Measurements from ENCODE around the gene ZNF790. TPM values are rescaled to one million over a fixed set of nuclear protein-coding genes. Genes with fewer than 3 reads are reported as not detected.
"Not testable (repeated sequence)": the region's sequence is repeated elsewhere in the genome, so short reads cannot be mapped to it uniquely, and the experiment has no call there.

ZNF790 gene
- total RNA-seq, 4 donors from 2014 or later: 0.60 to 5.1 (median 4.8) TPM; not detected in 1

DNA sequence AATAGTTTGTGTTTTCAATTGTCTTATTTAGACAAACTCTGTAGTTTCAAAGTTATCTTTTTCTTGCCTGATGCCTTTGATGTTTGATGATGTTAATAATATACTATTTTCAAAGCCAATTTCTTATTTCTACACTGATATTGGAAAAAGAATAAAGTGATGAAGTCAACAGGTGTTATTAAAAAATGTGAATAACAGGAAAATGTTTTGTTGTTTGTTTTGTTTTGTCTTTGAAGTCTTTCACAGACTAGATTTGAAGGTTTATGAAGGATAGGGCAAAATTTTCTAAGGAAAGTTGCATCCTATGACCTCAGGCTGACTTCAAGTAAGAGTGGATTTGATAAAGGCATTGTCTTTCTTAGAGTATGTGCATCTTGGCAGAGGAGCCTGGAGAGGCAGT lies 31.2 kb downstream of the ZNF790 start:
- Histone ChIP-seq H3K27me3 (no peaks in the 10 kb centered on the region), H3K27ac (no peak overlapping the region), H3K9me3 (peaks cover 85 to 87% of the 10 kb centered on the region in 2 donors), H3K4me3 (no peak overlapping the region), H3K36me3 (peaks cover 0 to 60% (median 11%) of the 10 kb centered on the region in 4 donors), H3K4me1 (no peaks in the 10 kb centered on the region)
- TF ChIP-seq, protein P1, sequence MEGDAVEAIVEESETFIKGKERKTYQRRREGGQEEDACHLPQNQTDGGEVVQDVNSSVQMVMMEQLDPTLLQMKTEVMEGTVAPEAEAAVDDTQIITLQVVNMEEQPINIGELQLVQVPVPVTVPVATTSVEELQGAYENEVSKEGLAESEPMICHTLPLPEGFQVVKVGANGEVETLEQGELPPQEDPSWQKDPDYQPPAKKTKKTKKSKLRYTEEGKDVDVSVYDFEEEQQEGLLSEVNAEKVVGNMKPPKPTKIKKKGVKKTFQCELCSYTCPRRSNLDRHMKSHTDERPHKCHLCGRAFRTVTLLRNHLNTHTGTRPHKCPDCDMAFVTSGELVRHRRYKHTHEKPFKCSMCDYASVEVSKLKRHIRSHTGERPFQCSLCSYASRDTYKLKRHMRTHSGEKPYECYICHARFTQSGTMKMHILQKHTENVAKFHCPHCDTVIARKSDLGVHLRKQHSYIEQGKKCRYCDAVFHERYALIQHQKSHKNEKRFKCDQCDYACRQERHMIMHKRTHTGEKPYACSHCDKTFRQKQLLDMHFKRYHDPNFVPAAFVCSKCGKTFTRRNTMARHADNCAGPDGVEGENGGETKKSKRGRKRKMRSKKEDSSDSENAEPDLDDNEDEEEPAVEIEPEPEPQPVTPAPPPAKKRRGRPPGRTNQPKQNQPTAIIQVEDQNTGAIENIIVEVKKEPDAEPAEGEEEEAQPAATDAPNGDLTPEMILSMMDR (IDR thresholded peaks at IDR 0.05): no peak
- no peak for TF ChIP-seq POLR2AphosphoS5 (IDR thresholded peaks at IDR 0.05)
- TF ChIP-seq EP300 (IDR thresholded peaks at IDR 0.05; ENCODE audit: low read depth): no peak
- TF ChIP-seq POLR2A (IDR thresholded peaks at IDR 0.05): no peak
- in situ Hi-C loops (cut with MboI; ENCODE audit: low pct_ligation_motif_present in 1 of 4, low pct_unique_long_range_greater_than_20kb in 1 of 4, low sequenced_read_pairs in 3 of 4): no loop called here
- intact Hi-C loops (cut with DNase I; ENCODE audit: low total_unique reads): no loop called here
- no peak for DNase-seq

DNA sequence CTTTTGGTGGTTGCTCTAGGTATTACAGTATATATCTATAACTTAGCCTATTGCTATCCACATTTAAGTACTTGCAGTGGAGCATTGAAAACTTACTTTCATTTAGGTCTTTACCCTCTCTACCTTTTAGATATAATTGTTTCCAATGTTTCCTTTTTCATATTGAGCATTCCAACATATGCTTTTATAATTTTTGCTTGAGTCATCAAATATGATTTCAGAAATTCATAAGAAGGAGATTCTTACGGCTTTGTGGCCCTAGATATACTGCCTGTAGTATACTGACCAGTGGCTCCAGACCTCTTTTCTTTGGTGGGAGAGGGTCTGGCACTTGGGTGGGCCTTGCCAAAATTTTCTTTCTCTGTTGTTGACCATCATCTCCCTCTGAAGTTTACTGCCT lies 32.8 kb downstream of the ZNF790 start:
- Histone ChIP-seq H3K4me1 (no peaks in the 10 kb centered on the region), H3K27ac (no peak overlapping the region), H3K36me3 (peaks cover 0 to 66% (median 13%) of the 10 kb centered on the region in 4 donors), H3K27me3 (no peaks in the 10 kb centered on the region), H3K4me3 (no peak overlapping the region), H3K9me3 (peaks cover 76% of the 10 kb centered on the region in 2 donors)
- WGBS, 2 donors (ENCODE audit: low coverage in 1 of 2): 80 to 93% methylated on average over 1 of the region's 1 CpG
- in situ Hi-C loops (cut with MboI; ENCODE audit: low pct_ligation_motif_present in 1 of 4, low pct_unique_long_range_greater_than_20kb in 1 of 4, low sequenced_read_pairs in 3 of 4) (no loop called here), intact Hi-C loops (cut with DNase I; ENCODE audit: low total_unique reads) (no loop called here)
- TF ChIP-seq, protein P1 (IDR thresholded peaks at IDR 0.05): no peak
- TF ChIP-seq POLR2A (IDR thresholded peaks at IDR 0.05) (no peak), EP300 (IDR thresholded peaks at IDR 0.05; ENCODE audit: low read depth) (no peak), POLR2AphosphoS5 (IDR thresholded peaks at IDR 0.05) (no peak)
- DNase-seq: no peak

DNA sequence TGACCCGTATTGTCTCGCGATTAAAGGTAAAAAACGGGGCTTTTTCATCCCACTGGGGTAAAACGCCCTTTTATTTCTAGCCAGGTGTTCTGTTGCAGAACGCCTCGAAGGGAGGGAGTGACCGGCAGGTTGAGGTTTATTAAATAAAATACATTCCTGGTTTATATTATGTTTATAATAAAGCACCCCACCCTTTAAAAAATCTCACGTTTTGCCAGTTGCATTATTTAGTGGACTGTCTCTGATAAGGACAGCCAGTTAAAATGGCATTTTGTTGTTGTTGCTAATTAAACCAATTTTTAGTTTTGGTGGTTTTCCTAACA lies 40.4 kb downstream of the ZNF790 start:
- intact Hi-C loops (cut with DNase I; ENCODE audit: low total_unique reads): no loop called here
- H3K9me3 ChIP-seq: peaks cover 41 to 62% of the 10 kb centered on the region in 2 donors
- 0 to 7% methylated on average over 1 to 9 of the region's 9 CpGs for WGBS, 2 donors (ENCODE audit: low coverage in 1 of 2)

DNA sequence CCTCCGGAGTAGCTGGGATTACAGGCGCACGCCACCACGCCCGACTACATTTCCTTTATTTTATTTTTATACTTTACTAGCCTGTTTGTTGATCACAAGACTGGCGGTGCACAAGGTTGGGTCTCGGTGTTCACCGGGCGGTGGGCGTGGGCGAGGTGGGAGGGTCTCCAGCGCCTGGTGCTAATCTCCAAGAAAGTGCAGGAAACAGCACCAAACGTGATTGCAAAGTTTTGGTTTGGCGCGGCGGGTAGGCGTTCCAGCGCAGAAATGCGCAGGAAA lies 41.5 kb downstream of the ZNF790 start:
- Histone ChIP-seq H3K4me1 (peaks cover 0 to 16% (median 2%) of the 10 kb centered on the region in 4 donors), H3K27ac (peak overlapping the region; percentile 56 to 85 (median 78)), H3K9me3 (peaks cover 46 to 64% of the 10 kb centered on the region in 2 donors), H3K36me3 (peaks cover 0 to 14% (median 4%) of the 10 kb centered on the region in 4 donors), H3K4me3 (peak overlapping the region; percentile 25 to 94 (median 60)), H3K27me3 (no peaks in the 10 kb centered on the region)
- no peak for DNase-seq
- in situ Hi-C loops (cut with MboI; ENCODE audit: low pct_ligation_motif_present in 1 of 4, low pct_unique_long_range_greater_than_20kb in 1 of 4, low sequenced_read_pairs in 3 of 4): no loop called here
- intact Hi-C loops (cut with DNase I; ENCODE audit: low total_unique reads): no loop called here
- WGBS, 2 donors (ENCODE audit: low coverage in 1 of 2): 51% methylated on average over 19 of the region's 19 CpGs; no CpG with 5 or more reads in 1 of the 2 donors
- TF ChIP-seq, protein P1 (IDR thresholded peaks at IDR 0.05): no peak
- TF ChIP-seq EP300 (IDR thresholded peaks at IDR 0.05; ENCODE audit: low read depth): no peak
- TF ChIP-seq POLR2A (IDR thresholded peaks at IDR 0.05): no peak
- no peak for TF ChIP-seq POLR2AphosphoS5 (IDR thresholded peaks at IDR 0.05)

More for the DNA sequence above, 40.4 kb downstream of the ZNF790 start:
- no peak for DNase-seq
- Histone ChIP-seq H3K4me3 (peak overlapping the region; percentile 51 to 94 (median 69)), H3K27ac (peak overlapping the region; percentile 56 to 85 (median 78)), H3K36me3 (peaks cover 0 to 19% (median 9%) of the 10 kb centered on the region in 4 donors), H3K27me3 (no peaks in the 10 kb centered on the region), H3K4me1 (peaks cover 0 to 16% (median 2%) of the 10 kb centered on the region in 4 donors)
- in situ Hi-C loops (cut with MboI; ENCODE audit: low pct_ligation_motif_present in 1 of 4, low pct_unique_long_range_greater_than_20kb in 1 of 4, low sequenced_read_pairs in 3 of 4): no loop called here
- TF ChIP-seq EP300 (IDR thresholded peaks at IDR 0.05; ENCODE audit: low read depth) (no peak), POLR2A (IDR thresholded peaks at IDR 0.05) (no peak), POLR2AphosphoS5 (IDR thresholded peaks at IDR 0.05) (no peak)
- TF ChIP-seq, protein P1 (IDR thresholded peaks at IDR 0.05): no peak

DNA sequence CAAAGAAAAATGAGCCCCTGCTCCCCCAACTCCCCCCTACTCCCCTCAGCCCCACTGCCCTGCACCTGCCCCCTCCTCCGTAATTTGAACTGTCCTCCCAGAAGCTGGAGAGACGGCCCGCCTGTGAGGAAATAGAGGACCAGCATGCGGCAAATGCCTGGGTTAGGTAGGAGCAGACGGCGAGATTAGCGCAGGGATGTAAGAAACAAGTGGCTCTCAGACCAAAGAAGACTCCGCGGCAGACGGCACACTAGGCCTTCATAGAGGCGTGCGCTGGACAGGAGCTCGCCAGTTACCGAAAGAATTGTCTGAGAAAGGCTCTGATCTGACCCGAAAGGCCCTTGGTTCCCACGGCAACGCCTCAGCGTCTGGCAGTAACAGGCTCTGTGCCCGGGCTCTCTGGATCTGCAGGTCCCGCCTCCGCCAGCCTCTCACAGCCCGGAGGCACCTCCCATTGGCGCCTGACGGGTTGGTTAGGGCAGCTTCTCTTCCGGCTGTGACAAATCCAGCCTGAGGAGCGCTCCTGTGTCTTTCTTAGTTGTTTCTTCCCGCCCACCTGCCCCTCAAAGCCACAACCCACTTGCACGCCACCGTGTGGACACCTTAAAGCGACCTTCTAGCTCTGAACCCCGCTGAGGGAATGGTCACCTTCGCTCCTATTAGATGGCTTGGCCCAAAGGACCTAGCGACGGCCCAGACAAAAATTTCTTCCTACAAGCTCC lies 46.6 kb downstream of the ZNF790 start:
- intact Hi-C loops (cut with DNase I; ENCODE audit: low total_unique reads); H3K4me1 ChIP-seq; H3K4me3 ChIP-seq; H3K27me3 ChIP-seq; H3K27ac ChIP-seq; in situ Hi-C loops (cut with MboI; ENCODE audit: low pct_ligation_motif_present in 1 of 4, low pct_unique_long_range_greater_than_20kb in 1 of 4, low sequenced_read_pairs in 3 of 4); DNase-seq; H3K36me3 ChIP-seq: not testable (repeated sequence)
- WGBS, 2 donors (ENCODE audit: low coverage in 1 of 2): 36 to 40% methylated on average over 2 to 33 of the region's 34 CpGs
- peaks cover 34 to 40% of the 10 kb centered on the region in 2 donors for H3K9me3 ChIP-seq
